Measurements from ENCODE around the gene CHSY1.

CHSY1 gene

GRCh38 chr15:101169495-101170071, 82.3 kb downstream of the CHSY1 start:
- no peak for DNase-seq

GRCh38 chr15:101168898-101169494, 82.9 kb downstream of the CHSY1 start:
- DNase-seq = no peak

- no peak for DNase-seq
These were observed 83.4 kb downstream of the CHSY1 start for GRCh38 chr15:101168463-101168824.

GRCh38 chr15:101167753-101168462, 83.9 kb downstream of the CHSY1 start:
- no peak for DNase-seq

GRCh38 chr15:101167411-101167752, 84.5 kb downstream of the CHSY1 start:
- DNase-seq = no peak

GRCh38 chr15:101165905-101166471, 85.9 kb downstream of the CHSY1 start:
- no peak for DNase-seq

- no peak for DNase-seq
These were observed 89.0 kb downstream of the CHSY1 start for GRCh38 chr15:101162701-101163483.

GRCh38 chr15:101161656-101162055, 90.2 kb downstream of the CHSY1 start:
- no peak for DNase-seq

- no peak for DNase-seq
These were observed 91.7 kb downstream of the CHSY1 start for GRCh38 chr15:101159936-101160815.

GRCh38 chr15:101159096-101159935, 92.5 kb downstream of the CHSY1 start:
- no peak for DNase-seq

- no peak for DNase-seq
These were observed 93.4 kb downstream of the CHSY1 start for GRCh38 chr15:101158166-101159095.

GRCh38 chr15:101157721-101158120, 94.1 kb downstream of the CHSY1 start:
- no peak for DNase-seq

- DNase-seq = no peak
These were observed 95.2 kb downstream of the CHSY1 start for GRCh38 chr15:101156509-101157159.

GRCh38 chr15:101156061-101156460, 95.8 kb downstream of the CHSY1 start:
- DNase-seq = no peak

- no peak for DNase-seq
These were observed 97.8 kb downstream of the CHSY1 start for GRCh38 chr15:101153801-101154656.

GRCh38 chr15:101152914-101153313, 98.9 kb downstream of the CHSY1 start:
- no peak for DNase-seq

GRCh38 chr15:101151288-101151687, 100.6 kb downstream of the CHSY1 start:
- DNase-seq = no peak

- no peak for DNase-seq
These were observed 101.2 kb downstream of the CHSY1 start for GRCh38 chr15:101150723-101151040.
